ENCODE results near the gene MTCL1. TPM values are rescaled to one million over a fixed set of nuclear protein-coding genes. Genes with fewer than 3 reads are reported as not detected.

MTCL1 gene
- total and polyA plus RNA-seq, 11 donors, result 4.7 to 17.7 (median 9.5) TPM

GRCh38 chr18:8657873-8658470 lies 47.4 kb upstream of the MTCL1 start:
- no peaks in the 10 kb centered on the region for H3K9me3 ChIP-seq
- TF ChIP-seq POLR2A (IDR thresholded peaks at IDR 0.05), result no peak
- no peak for TF ChIP-seq CTCF (IDR thresholded peaks at IDR 0.05)
- DNase-seq (no peak), ATAC-seq (no peak)
- H3K27ac ChIP-seq, result no peak overlapping the region
- 50 to 58% (median 54%) methylated on average over 14 of the region's 14 CpGs for WGBS, 4 donors
- peaks cover 0 to 11% (median 5%) of the 10 kb centered on the region in 9 donors for H3K27me3 ChIP-seq
- H3K4me3 ChIP-seq, result no peak overlapping the region
- H3K4me1 ChIP-seq, result peaks cover 0 to 7% (median 0%) of the 10 kb centered on the region in 12 donors
- intact Hi-C loops (cut with DNase I), result loop anchor here in 9 of 10 donors (2.0 to 10.0 kb wide), 4 partner anchors 327 to 397 kb away; no protein-coding TSS in a partner anchor
- no peaks in the 10 kb centered on the region for H3K36me3 ChIP-seq

GRCh38 chr18:8658858-8659485 lies 46.4 kb upstream of the MTCL1 start:
- Histone ChIP-seq H3K4me1 (peaks cover 0 to 7% (median 0%) of the 10 kb centered on the region in 12 donors), H3K27ac (no peak overlapping the region), H3K36me3 (no peaks in the 10 kb centered on the region), H3K27me3 (peaks cover 0 to 13% (median 6%) of the 10 kb centered on the region in 9 donors), H3K4me3 (no peak overlapping the region), H3K9me3 (no peaks in the 10 kb centered on the region)
- no peak for TF ChIP-seq CTCF (IDR thresholded peaks at IDR 0.05)
- TF ChIP-seq POLR2A (IDR thresholded peaks at IDR 0.05), result no peak
- intact Hi-C loops (cut with DNase I), result loop anchor here in 9 of 10 donors (2.0 to 10.0 kb wide), 4 partner anchors 326 to 396 kb away; no protein-coding TSS in a partner anchor
- ATAC-seq, result no peak
- DNase-seq, result no peak
- 89 to 93% (median 91%) methylated on average over 25 to 31 of the region's 31 CpGs for WGBS, 4 donors

- H3K4me1 ChIP-seq, result peaks cover 0 to 7% (median 0%) of the 10 kb centered on the region in 12 donors
- ATAC-seq (no peak), DNase-seq (no peak)
- no peaks in the 10 kb centered on the region for H3K36me3 ChIP-seq
- TF ChIP-seq CTCF (IDR thresholded peaks at IDR 0.05) (no peak), POLR2A (IDR thresholded peaks at IDR 0.05) (no peak)
- 85 to 88% (median 86%) methylated on average over 27 to 36 of the region's 36 CpGs for WGBS, 4 donors
- H3K9me3 ChIP-seq, result no peaks in the 10 kb centered on the region
- no peak overlapping the region for H3K4me3 ChIP-seq
- H3K27ac ChIP-seq, result no peak overlapping the region
- intact Hi-C loops (cut with DNase I), result loop anchor here in 9 of 10 donors (2.0 to 10.0 kb wide), 4 partner anchors 325 to 395 kb away; no protein-coding TSS in a partner anchor
- H3K27me3 ChIP-seq, result peaks cover 0 to 13% (median 6%) of the 10 kb centered on the region in 9 donors
These were observed 45.6 kb upstream of the MTCL1 start for GRCh38 chr18:8659609-8660242.

GRCh38 chr18:8660316-8660715 lies 45.0 kb upstream of the MTCL1 start:
- DNase-seq, result no peak
- Histone ChIP-seq H3K36me3 (no peaks in the 10 kb centered on the region), H3K4me1 (peaks cover 0 to 7% (median 0%) of the 10 kb centered on the region in 12 donors), H3K9me3 (no peaks in the 10 kb centered on the region), H3K27me3 (peaks cover 0 to 9% (median 3%) of the 10 kb centered on the region in 9 donors), H3K27ac (no peak overlapping the region), H3K4me3 (no peak overlapping the region)
- intact Hi-C loops (cut with DNase I), result no loop called here
- 88 to 93% (median 90%) methylated on average over 5 of the region's 5 CpGs for WGBS, 4 donors
- TF ChIP-seq POLR2A (IDR thresholded peaks at IDR 0.05), result no peak
- TF ChIP-seq CTCF (IDR thresholded peaks at IDR 0.05), result no peak
- no peak for ATAC-seq

All from heart left ventricle (tissue), 16 donors.